Stimulated activated CD8-positive, alpha-beta memory T cell treated with anti-CD3 and anti-CD28 coated beads, Interleukin-15, amount 100 ng/mL, for 4 hours (primary cell): ENCODE measurements around the gene CDH13.

Experiments
- DNase-seq, 2 donors: peaks; one replicate each; pipeline ENCODE4 v3.0.0-alpha.2; 2020; ENCODE audit warnings: low read depth in 2 of 2

CDH13 gene

DNA sequence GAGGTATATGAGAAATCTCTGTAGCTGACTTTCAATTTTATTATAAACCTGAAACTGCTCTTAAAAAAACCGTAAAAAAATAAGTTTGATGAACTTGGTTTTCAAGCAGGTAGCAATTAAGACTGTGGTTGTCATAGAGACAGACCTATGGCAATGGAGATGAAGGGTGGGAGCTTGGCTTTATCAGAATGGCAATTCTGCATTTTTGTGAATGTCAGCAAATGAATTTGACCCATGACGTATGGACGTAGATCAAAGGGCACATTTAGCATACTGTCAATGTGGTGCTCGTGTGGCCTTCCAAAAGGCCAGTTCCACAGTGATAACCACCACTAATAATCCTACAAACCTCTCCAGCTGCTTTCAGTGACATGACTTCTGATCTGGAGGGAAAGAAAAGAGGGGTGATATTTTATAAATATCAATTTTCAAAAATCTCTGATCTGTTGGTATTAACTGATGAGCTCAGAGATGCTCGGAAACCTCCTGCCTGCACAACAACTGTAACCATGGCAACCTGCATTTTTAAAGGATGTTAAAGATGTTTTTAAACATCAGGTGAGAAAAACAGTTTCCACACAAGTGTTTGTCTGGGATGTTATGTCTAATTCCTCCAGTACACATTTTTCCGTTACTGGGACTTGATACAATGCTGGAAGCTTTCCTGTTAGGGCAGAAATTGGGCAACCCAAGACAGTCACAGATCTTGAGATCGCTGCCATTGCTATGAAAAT is 533.7 kb downstream of the CDH13 start:
- DNase-seq: no peak

DNA sequence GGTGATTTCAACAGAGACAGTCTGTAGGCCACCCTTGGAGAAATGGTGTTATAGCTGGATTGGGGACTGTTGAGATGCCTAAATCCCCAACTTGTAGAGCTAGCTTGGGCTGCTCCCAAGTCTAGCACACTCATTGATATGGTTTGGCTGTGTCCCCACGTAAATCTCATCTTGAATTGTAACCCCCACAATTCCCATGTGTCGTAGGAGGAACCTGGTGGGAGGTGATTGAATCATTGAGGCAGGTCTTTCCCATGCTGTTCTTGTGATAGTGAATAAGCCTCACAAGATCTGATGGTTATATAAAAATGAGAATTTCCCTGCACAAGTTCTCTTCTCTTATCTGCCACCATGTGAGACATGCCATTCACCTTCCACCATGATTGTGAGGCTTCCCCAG is 536.0 kb downstream of the CDH13 start:
- no peak for DNase-seq

DNA sequence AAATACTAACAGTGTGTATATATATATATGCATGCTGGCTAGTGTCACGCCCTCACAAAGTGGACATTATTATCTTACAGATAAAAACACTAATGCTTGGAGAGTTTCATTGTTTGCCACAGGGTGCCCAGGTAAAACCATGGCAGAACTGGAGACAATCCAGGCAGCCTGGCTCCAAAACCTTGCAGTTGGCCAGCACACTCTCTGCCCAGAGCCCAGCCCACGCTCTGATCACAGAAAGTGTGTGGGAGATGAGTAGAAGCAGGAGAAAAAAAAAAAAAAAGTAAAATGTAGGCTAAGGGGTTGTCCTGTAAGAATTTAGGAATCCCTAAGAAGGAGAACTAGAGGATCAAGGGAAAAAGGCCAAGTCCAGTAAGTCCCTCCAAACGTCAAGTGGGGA is 538.0 kb downstream of the CDH13 start:
- DNase-seq: no peak

DNA sequence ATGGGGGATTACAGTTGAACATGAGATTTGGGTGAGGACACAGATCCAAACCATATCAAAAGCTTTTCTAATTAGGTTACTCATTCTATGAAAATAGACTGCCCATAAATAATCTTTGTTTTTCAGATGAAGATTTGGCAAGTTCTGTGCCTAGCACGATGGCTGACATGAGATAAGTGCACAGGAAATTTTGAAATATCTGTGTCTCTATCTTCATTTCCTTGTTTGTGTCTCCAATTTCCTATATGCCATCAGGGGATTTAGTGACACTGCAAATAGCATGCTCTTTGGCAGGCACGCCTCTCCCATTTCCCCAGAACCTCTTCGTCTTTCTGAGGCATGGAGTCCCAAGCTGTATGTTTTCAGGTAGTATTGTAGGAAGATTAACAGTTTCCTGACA is 544.6 kb downstream of the CDH13 start:
- no peak for DNase-seq

- no peak for DNase-seq
Observed at GRCh38 chr16:83174671-83175070, 547.9 kb downstream of the CDH13 start.

- no peak for DNase-seq
Observed at GRCh38 chr16:83176802-83177201, 550.0 kb downstream of the CDH13 start.

- no peak for DNase-seq
Observed at GRCh38 chr16:83185902-83186301, 559.1 kb downstream of the CDH13 start.

DNA sequence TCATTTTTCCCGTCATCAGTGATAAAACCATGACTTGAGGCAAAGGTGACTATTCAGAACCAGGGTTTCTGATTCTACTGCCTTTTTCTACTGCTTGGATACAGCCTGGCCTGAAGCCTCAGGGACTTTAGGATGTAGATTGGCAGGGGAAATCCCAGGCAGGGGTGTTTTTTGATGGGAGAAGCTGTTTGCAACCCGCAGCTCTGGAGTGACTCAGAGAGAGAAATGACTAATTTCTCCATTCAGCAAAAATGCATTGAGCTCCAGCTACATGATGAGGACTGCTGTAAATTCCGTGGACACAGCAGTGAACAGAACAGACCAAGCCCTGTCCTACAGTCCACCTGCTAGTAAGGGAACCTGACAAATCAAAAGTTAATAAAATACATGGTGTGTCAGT is 560.6 kb downstream of the CDH13 start:
- DNase-seq: no peak

- no peak for DNase-seq
Observed at GRCh38 chr16:83196796-83197195, 570.0 kb downstream of the CDH13 start.

DNA sequence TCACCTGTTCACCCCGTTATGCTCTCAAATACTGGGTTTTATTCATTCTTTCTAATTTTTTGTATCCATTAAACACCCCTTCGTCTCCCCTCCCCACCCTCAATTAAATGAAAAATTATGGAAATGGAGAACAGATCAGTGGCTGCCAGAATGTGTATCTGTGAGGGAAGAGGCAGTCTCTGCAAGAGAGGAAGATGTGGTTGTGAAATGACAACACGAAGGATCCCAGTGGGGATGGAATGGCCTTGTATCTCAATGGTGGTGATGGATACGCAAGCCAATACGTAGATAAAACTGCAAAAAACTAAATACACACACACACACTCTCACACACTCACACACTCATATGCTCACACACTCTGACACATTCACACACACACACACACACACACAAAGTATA is 570.7 kb downstream of the CDH13 start:
- no peak for DNase-seq

DNA sequence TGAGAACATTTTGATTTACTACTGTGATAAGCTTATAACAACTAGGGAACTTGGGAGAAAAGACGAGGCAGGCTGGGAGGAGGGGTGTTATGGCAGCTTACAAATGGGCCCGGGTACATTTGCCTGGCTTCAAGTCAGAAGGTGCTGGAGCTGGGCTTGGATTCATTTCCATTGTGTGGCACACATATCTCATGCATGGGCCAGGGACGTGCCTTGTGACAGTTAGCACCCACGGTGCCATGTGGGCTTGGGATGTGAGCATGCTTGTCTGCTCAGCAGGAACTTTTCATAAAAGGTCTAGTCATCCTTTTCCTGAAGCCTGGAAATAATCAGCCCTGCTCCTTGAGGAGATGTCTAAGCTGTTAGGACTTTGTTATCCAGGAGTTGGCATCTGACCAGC is 572.2 kb downstream of the CDH13 start:
- no peak for DNase-seq

DNA sequence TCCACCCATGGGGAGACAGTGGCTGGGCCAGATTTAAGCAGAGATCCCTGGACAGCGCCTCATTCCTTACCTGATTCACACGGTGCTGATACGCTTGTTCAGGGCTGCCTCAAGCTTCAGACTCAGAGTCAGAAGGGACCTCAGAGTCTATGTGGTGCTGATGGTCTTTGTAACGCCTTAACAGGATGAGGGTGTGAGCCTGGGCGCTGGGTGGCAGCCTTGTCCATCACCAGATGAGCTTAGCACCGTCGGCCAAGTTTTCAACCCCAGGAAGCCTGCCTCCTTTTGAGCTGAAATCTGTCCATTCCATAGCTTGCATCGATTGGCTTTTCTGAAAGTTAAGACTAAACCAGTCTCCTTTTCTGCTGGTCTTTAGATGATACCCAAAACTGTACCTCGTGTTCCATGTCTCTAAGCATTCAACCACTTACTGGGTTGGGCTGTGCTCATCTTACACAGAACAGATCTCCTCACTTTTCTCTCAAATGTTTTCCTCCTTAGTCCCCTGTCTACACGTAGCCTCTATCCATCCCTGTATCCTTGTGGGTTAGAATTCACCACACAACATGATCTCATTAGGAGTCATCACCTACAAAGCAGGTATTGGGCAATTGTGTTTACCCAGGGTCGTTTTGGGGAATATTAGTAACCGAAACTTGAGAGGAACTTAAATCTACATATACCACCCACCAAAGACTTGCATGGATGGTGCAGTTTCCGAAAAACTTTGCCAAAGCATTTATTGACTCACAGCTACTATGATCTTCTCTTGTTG is 573.4 kb downstream of the CDH13 start:
- no peak for DNase-seq

DNA sequence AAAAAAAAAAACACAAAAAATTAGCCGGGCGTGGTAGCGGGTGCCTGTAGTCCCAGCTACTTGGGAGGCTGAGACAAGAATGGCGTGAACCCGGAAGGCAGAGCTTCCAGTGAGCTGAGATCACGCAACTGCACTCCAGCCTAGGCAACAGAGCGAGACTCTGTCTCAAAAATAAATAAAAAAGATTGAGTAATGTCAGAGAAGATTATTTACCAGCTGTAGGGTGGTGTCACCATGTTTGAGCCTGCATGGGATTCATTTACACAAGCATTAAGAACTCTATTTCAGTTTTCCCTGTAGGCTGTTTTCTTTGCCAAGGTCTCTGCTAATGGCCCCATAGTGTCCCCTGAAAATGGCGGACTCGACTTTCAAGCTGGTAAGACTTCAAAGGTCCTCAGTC is 575.0 kb downstream of the CDH13 start:
- no peak for DNase-seq

GRCh38 chr16:83205896-83206295 is 579.1 kb downstream of the CDH13 start:
- DNase-seq: no peak

DNA sequence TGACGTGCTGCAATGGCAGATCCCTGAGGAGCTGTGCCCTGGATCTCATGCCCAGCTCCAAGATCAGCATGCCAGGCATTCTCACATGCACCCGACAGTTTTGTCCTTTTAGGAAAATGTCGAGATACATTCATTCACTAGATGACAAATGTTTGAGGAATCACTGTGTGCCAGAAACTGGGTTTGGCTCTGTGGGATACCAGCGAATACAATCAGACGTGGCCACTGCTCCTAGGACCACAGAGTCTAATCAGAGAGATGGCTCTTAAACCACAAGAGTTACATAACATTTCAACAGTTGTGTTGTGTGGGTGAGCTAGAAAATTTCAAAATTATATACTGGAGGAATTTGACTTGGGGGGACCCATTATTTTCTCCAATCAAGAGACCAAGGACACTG is 579.7 kb downstream of the CDH13 start:
- no peak for DNase-seq

GRCh38 chr16:83211711-83212110 is 584.9 kb downstream of the CDH13 start:
- no peak for DNase-seq

- no peak for DNase-seq
Observed at GRCh38 chr16:83212301-83212841, 585.6 kb downstream of the CDH13 start.

DNA sequence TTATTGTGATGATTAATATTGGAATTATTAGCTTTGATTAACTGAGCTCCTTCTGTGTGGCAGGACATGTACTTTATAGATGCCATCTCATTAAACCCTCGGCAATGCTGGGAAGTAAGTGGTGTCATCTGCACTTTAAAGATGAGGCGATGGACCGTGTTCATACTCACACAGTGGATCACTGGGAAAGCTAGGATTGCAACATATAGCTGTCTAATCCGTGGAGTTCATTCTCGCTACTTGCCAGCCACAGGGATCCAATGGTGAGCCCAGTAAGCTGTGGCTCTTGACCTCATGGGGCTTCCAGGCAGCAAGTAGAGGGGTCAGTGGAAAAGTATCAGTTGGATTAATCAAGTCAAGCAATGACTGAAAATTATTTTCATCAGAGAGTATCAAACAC is 587.9 kb downstream of the CDH13 start:
- DNase-seq: no peak

DNA sequence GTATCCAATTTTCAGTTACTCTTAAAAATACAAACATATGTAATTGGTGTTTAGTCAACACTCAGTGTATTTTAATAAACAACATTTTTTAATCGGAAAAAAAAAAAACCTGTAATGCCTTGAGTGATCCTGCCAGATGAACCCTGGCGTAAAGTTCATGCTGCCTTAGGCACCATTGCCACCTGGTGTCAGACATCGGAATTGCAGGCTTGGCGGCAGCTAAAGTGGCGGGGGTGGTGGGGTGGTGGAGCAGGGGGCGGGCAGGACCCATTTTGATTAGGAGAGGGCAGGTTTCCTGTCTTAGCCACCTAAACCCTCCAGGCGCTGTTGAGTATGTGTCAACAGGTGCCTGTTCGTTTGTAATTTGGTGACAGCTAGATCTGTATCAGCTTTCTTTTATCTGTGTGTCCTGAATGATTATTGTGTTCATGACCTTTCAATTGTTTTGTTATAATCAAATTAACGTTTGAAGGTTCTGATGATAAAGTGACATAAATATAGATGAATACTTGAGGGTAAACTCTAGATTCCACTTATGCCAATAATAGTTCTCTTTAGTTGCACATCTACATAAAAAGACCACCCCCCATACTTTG is 588.7 kb downstream of the CDH13 start:
- peak in 1 of 2 donors; percentile 10 for DNase-seq

DNA sequence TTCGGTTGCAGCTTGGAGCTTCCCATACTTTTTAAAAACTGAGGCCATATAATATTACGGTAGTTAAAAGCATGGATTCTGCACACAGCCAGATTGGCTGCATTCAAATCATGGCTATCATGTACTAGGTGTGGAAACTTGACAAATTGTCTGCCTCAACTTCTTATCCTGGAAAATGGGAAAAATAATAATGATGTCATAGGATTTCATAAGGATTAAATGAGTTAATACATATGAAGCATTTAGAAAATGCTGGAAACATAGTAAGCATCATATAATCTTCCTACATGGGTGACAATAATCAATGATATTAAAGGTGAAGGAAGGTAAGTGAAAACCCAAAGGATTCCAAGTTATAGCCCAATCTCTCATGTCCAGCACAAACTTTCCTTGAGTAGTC is 592.5 kb downstream of the CDH13 start:
- no peak for DNase-seq

- DNase-seq: no peak
Observed at GRCh38 chr16:83220066-83220465, 593.3 kb downstream of the CDH13 start.

DNA sequence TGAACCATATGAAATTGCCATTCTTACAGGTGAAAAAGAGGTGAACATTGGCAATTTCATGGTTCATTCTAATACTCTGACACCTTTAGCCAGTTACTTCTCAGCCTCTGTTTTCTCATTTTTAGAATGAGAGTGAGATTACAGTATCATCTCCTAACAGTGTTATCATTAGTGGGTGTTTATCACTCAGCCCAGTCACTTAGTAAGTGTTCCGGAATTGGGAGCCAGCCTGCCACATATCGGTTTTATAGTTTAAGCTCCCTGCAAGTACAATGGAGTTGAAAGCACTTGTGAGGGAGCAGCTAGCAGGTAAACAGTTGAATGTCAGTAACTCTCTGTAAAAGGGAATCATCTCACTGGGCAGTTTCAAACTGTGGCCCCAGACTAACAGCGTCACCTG is 597.9 kb downstream of the CDH13 start:
- DNase-seq: no peak

GRCh38 chr16:83227336-83227735 is 600.6 kb downstream of the CDH13 start:
- DNase-seq: no peak
